HEK293 (cell line): ENCODE measurements around the gene PLPPR4.

Source experiments
- MZF1 ChIP-seq: fragments of 450-650 bp; formaldehyde crosslinking; IDR thresholded peaks from 2 replicates; pipeline ENCODE4 v1.5.1; 2017; ENCODE audit warnings: missing biosample characterization, missing genetic modification characterization, borderline replicate concordance
- SP2 ChIP-seq: fragments of 450-650 bp; formaldehyde crosslinking; IDR thresholded peaks from 2 replicates; pipeline ENCODE4 v1.5.1; 2016; ENCODE audit warnings: missing biosample characterization, missing genetic modification characterization
- ZNF311 ChIP-seq: fragments of 450-650 bp; formaldehyde crosslinking; IDR thresholded peaks from 2 replicates; pipeline ENCODE4 v1.5.1; 2017; ENCODE audit warnings: missing biosample characterization, missing genetic modification characterization, borderline replicate concordance
- ZNF521 ChIP-seq: fragments of 450-650 bp; formaldehyde crosslinking; IDR thresholded peaks from 2 replicates; pipeline ENCODE4 v1.5.1; 2017; ENCODE audit warnings: missing biosample characterization, mild to moderate bottlenecking, missing genetic modification characterization
- ZNF549 ChIP-seq: fragments of 450-650 bp; IDR thresholded peaks from 2 replicates; pipeline ENCODE4 v1.5.1; 2018; ENCODE audit warnings: missing biosample characterization, missing genetic modification characterization, mild to moderate bottlenecking, inconsistent platforms, moderate library complexity
- TF ChIP-seq, protein P1 (sequence below): fragments of 450-650 bp; formaldehyde crosslinking; IDR thresholded peaks from 2 replicates; pipeline ENCODE4 v1.5.1; 2016; ENCODE audit warnings: missing biosample characterization, missing genetic modification characterization
- TF ChIP-seq, protein P2 (sequence below): fragments of 450-650 bp; formaldehyde crosslinking; IDR thresholded peaks from 2 replicates; pipeline ENCODE4 v1.5.1; 2017; ENCODE audit warnings: missing biosample characterization, missing genetic modification characterization
- TF ChIP-seq, protein P3 (sequence below): fragments of 450-650 bp; formaldehyde crosslinking; IDR thresholded peaks from 2 replicates; pipeline ENCODE4 v1.5.1; 2016; ENCODE audit warnings: missing biosample characterization, missing genetic modification characterization

DNA sequence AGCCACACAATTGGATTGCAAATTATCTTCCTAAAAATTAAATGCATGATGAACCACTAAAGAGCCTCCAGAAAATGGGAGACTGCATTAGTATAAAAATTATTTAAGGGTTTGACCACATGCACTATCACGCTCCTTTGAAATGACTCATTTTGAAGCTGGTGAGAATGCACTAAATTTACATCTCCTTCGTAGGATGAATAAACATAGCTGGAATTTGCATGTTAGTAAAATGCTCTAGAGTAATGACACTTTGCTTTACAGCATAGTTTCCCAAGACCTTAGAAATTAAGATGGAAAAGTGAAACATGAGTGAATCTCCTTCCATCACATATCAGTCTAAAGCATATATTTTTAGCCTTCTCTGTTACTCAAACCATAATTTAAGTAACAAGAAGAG is 2.4 kb downstream of the PLPPR4 start:
- TF ChIP-seq, protein P1, sequence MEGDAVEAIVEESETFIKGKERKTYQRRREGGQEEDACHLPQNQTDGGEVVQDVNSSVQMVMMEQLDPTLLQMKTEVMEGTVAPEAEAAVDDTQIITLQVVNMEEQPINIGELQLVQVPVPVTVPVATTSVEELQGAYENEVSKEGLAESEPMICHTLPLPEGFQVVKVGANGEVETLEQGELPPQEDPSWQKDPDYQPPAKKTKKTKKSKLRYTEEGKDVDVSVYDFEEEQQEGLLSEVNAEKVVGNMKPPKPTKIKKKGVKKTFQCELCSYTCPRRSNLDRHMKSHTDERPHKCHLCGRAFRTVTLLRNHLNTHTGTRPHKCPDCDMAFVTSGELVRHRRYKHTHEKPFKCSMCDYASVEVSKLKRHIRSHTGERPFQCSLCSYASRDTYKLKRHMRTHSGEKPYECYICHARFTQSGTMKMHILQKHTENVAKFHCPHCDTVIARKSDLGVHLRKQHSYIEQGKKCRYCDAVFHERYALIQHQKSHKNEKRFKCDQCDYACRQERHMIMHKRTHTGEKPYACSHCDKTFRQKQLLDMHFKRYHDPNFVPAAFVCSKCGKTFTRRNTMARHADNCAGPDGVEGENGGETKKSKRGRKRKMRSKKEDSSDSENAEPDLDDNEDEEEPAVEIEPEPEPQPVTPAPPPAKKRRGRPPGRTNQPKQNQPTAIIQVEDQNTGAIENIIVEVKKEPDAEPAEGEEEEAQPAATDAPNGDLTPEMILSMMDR, result no peak
- TF ChIP-seq ZNF521 (tag by site-specific recombination) (no peak), MZF1 (tag by site-specific recombination) (no peak), SP2 (tag by site-specific recombination) (no peak), ZNF311 (tag by site-specific recombination) (no peak), ZNF549 (tag by site-specific recombination) (no peak)
- TF ChIP-seq, protein P2, sequence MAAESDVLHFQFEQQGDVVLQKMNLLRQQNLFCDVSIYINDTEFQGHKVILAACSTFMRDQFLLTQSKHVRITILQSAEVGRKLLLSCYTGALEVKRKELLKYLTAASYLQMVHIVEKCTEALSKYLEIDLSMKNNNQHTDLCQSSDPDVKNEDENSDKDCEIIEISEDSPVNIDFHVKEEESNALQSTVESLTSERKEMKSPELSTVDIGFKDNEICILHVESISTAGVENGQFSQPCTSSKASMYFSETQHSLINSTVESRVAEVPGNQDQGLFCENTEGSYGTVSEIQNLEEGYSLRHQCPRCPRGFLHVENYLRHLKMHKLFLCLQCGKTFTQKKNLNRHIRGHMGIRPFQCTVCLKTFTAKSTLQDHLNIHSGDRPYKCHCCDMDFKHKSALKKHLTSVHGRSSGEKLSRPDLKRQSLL, result no peak
- TF ChIP-seq, protein P3, sequence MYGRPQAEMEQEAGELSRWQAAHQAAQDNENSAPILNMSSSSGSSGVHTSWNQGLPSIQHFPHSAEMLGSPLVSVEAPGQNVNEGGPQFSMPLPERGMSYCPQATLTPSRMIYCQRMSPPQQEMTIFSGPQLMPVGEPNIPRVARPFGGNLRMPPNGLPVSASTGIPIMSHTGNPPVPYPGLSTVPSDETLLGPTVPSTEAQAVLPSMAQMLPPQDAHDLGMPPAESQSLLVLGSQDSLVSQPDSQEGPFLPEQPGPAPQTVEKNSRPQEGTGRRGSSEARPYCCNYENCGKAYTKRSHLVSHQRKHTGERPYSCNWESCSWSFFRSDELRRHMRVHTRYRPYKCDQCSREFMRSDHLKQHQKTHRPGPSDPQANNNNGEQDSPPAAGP (tag by site-specific recombination), result no peak
